ENCODE measurements around the gene TUBA1B. TPM values are rescaled to one million over a fixed set of nuclear protein-coding genes. Genes with fewer than 3 reads are reported as not detected.
A peak's percentile ranks its signal among the peaks of the same experiment; 100 is the strongest.

Gene TUBA1B
- total and polyA plus RNA-seq, 2 of the 13 experiments (the other 11 are each of a cell fraction or from before 2014, with no cell fraction given) = 1,275 to 1,353 TPM

DNA sequence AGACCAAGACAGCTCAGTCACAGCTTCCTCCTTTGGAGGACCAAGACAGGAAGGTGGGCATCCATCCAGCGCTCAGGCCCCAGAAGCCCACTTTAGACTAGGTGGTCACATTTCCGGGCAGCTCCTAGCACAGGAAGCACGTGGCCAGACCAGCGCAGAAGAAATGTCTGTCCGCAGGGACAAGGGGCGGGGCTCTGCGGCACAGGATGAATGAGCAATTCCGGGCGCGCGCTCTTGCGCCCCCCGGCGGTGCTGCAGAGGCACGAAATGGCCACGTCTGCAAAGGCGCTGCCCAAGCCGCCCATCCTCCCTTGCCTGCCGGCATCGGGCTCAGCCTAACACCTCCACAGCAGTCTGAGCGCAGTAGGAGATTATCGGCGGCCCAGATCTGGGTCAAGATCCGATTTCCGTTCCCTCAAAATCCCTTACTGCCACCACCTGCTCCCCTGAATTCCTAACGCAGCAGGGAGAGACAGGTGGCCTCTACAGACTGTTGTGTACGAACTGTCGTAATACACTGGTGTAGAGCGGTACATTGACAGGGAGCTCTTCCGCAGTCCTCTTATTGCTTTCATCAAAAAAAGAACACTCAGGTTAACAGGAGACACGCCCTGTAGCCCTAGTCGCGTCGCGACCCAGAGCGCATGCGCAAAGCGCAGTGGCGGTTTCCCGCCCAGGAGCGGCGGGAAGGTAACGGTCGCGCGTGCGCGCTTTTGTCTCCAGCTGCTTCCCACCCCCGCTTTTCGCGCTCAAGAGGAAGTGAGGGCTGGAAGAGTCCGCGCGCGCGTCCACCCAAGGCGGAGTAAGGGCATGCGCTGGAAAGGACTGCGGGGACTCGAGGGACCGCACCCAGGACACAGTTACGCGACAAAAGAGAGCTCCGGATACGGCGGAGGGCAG is 794 bp downstream of the TUBA1B start (continued):
- TF ChIP-seq ATF7 (IDR thresholded peaks at IDR 0.05) (no peak), ATF7 (CRISPR knock-in tag; IDR thresholded peaks at IDR 0.05) (no peak), CBX2 (IDR thresholded peaks at IDR 0.05; ENCODE audit: low read depth, low read length) (no peak), CBX2 (CRISPR knock-in tag; IDR thresholded peaks at IDR 0.05; ENCODE audit: low read depth) (peak; percentile 92; the same call in 1 of the 2 replicates), ZNF792 (CRISPR knock-in tag; IDR thresholded peaks at IDR 0.05) (peak; percentile 50; the same call in 1 of the 2 replicates), HNRNPL (IDR thresholded peaks at IDR 0.05; ENCODE audit: low read depth, low read length) (no peak), SALL1 (CRISPR knock-in tag; IDR thresholded peaks at IDR 0.05) (peak; percentile 44), ZSCAN25 (CRISPR knock-in tag; IDR thresholded peaks at IDR 0.05) (peak; percentile 55)
- TF ChIP-seq, protein P1, sequence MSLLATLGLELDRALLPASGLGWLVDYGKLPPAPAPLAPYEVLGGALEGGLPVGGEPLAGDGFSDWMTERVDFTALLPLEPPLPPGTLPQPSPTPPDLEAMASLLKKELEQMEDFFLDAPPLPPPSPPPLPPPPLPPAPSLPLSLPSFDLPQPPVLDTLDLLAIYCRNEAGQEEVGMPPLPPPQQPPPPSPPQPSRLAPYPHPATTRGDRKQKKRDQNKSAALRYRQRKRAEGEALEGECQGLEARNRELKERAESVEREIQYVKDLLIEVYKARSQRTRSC (CRISPR knock-in tag; IDR thresholded peaks at IDR 0.05; ENCODE audit: low read depth) = no peak

- peaks cover 7 to 23% of the 10 kb centered on the region in 2 experiments for H3K36me3 ChIP-seq (replicated peaks in 1 of 2; ENCODE audit: control insufficient read depth in 1 of 2, insufficient read depth in 2 of 2, low read length in 2 of 2)
- no peaks in the 10 kb centered on the region for H3K27me3 ChIP-seq (ENCODE audit: control insufficient read depth in 1 of 2, insufficient read depth in 2 of 2, low read length in 2 of 2)
- WGBS (ENCODE audit: low lambda C conversion rate) = 80% methylated on average over 16 of the region's 18 CpGs
- H2AFZ ChIP-seq (ENCODE audit: low read length) = no peak overlapping the region
- ChIA-PET POLR2A (interaction anchor here (0.6 to 4.0 kb wide), 14 partner anchors 8 to 170 kb away, joined by 3 to 57 read pairs (median 8); partner anchors contain the start of genes LMBR1L and RHEBL1), CTCF (ENCODE audit: low intra/inter-chr PET ratio, low total read pairs) (interaction anchor here (0.7 to 2.0 kb wide), 2 partner anchors 41 to 66 kb away, joined by 3 to 8 read pairs; no protein-coding TSS in a partner anchor)
- H3K4me1 ChIP-seq (ENCODE audit: insufficient read depth, low read length) = peaks cover 45% of the 10 kb centered on the region
- H3K27ac ChIP-seq (ENCODE audit: extremely low read length, insufficient read depth, low read length) = peak overlapping the region; percentile 96
- ATAC-seq (no peak), DNase-seq (ENCODE audit: low spot score) (no peak), FAIRE-seq (no peak)
- in situ Hi-C loops (cut with HindIII; ENCODE audit: extremely low pct_ligation_motif_present, low pct_unique_long_range_greater_than_20kb) (no loop called here), intact Hi-C loops (cut with micrococcal nuclease; ENCODE audit: unreplicated experiment) (loop anchor here (5.0 to 10.0 kb wide), 2 partner anchors 112 to 1895 kb away; partner anchors contain the start of genes PRKAG1 and SLC11A2)
- peaks cover 17% of the 10 kb centered on the region for H4K20me1 ChIP-seq (ENCODE audit: insufficient read depth, low read length)
- H3K79me2 ChIP-seq (ENCODE audit: insufficient read depth, low read length) = peaks cover 19% of the 10 kb centered on the region
- peak overlapping the region; percentile 38 to 94 (median 82); a peak in 5 of 6 replicates for H3K4me3 ChIP-seq (replicated peaks in 1 of 3; ENCODE audit: insufficient read depth in 1 of 3, low read depth in 2 of 3, low read length in 3 of 3)
- peak overlapping the region; percentile 94 for H3K9ac ChIP-seq (ENCODE audit: insufficient read depth, low read depth, low read length)
- no peaks in the 10 kb centered on the region for H3K9me3 ChIP-seq (ENCODE audit: low read length)
- no TSS peak for BruUV-seq (replicated peaks)
- peak overlapping the region; percentile 91 for H3K4me2 ChIP-seq (ENCODE audit: low read depth, low read length)
- 0 out of 2 replicates have a peak, but pooled peaks have one; percentile 12 for TF ChIP-seq ZNF646 (CRISPR knock-in tag; IDR thresholded peaks at IDR 0.05)
- TF ChIP-seq REXO4 (CRISPR knock-in tag; IDR thresholded peaks at IDR 0.05; ENCODE audit: borderline replicate concordance) = no peak
- 0 out of 2 replicates have a peak, but pooled peaks have one; percentile 2 for TF ChIP-seq FOXJ3 (CRISPR knock-in tag; IDR thresholded peaks at IDR 0.05; ENCODE audit: borderline replicate concordance)
- TF ChIP-seq BORCS8-MEF2B (CRISPR knock-in tag; IDR thresholded peaks at IDR 0.05) = no peak
- no peak for TF ChIP-seq GZF1 (CRISPR knock-in tag; IDR thresholded peaks at IDR 0.05)
Measured at GRCh38 chr12:49129332-49130150, 1.7 kb downstream of the TUBA1B start.
